ENCODE results near the gene AQP12B.
"Not testable (repeated sequence)": the region's sequence is repeated elsewhere in the genome, so short reads cannot be mapped to it uniquely, and the experiment has no call there.

DNA sequence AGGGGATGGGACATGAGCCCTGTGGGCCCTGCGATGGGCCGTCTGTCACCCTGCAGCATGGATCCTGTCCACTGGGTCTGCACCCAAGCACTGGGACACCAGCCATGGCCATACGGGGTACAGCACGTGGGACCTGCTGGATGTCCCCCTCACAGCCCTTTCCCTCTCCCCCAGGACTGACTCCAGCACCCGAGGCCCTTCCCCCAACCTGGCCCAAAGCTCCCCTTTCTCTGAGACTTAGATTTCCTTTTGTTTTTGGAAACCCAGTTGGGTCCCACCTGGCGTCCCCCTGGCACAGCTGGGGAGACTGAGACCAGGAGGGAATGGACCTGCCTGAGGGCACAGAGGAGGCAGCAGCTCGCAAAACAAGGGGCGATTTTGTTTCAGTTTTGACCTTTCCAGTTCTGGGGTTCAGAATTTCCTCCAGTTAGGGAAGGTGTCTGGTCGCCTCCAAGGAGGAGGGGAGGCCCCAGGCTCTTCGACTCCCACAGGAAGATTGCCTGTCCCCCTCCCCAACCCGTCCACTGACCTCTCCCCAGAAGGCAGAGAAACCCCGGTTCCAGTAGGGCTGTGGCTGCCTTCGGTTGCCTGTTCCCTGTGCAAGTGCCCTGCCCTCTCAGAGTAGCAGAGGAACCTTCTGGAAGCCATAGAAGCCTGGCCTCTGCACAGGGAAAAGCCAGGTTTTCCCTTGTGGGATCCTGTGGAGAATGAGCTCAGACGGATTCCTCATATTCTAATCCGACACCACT is 1.5 kb upstream of the AQP12B start:
- TF ChIP-seq MXI1 (IDR thresholded peaks at IDR 0.05; ENCODE audit: low read depth, low read length); RFX5 (IDR thresholded peaks at IDR 0.05; ENCODE audit: low read length); TAF1 (IDR thresholded peaks at IDR 0.05; ENCODE audit: borderline replicate concordance, low read depth, low read length): not testable (repeated sequence)
- TF ChIP-seq, protein P1, sequence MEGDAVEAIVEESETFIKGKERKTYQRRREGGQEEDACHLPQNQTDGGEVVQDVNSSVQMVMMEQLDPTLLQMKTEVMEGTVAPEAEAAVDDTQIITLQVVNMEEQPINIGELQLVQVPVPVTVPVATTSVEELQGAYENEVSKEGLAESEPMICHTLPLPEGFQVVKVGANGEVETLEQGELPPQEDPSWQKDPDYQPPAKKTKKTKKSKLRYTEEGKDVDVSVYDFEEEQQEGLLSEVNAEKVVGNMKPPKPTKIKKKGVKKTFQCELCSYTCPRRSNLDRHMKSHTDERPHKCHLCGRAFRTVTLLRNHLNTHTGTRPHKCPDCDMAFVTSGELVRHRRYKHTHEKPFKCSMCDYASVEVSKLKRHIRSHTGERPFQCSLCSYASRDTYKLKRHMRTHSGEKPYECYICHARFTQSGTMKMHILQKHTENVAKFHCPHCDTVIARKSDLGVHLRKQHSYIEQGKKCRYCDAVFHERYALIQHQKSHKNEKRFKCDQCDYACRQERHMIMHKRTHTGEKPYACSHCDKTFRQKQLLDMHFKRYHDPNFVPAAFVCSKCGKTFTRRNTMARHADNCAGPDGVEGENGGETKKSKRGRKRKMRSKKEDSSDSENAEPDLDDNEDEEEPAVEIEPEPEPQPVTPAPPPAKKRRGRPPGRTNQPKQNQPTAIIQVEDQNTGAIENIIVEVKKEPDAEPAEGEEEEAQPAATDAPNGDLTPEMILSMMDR (IDR thresholded peaks at IDR 0.05) = not testable (repeated sequence)

Data from SK-N-SH (cell line).